Duodenal mucosa (tissue), 2 donors: ENCODE data around the gene RRAGC.
"Not testable (repeated sequence)": the region's sequence is repeated elsewhere in the genome, so short reads cannot be mapped to it uniquely, and the experiment has no call there.

ENCODE experiments used
- H3K27ac ChIP-seq: one replicate; pipeline ENCODE4 v1.7.0; 2013; ENCODE audit warnings: low read depth, low read length
- H3K27me3 ChIP-seq, 2 donors: one replicate each; pipeline ENCODE4 v1.7.0; 2013; ENCODE audit warnings: low read length in 2 of 2, control low read depth in 1 of 2; ENCODE audit not compliant: insufficient read depth in 2 of 2, control insufficient read depth in 1 of 2
- H3K36me3 ChIP-seq, 2 donors: one replicate each; pipeline ENCODE4 v1.7.0; 2013; ENCODE audit warnings: low read length in 2 of 2, control low read depth in 1 of 2; ENCODE audit not compliant: insufficient read depth in 2 of 2, control insufficient read depth in 1 of 2
- H3K4me1 ChIP-seq, 2 donors: one replicate each; pipeline ENCODE4 v1.7.0; 2013; ENCODE audit warnings: low read length in 2 of 2, control low read depth in 1 of 2; ENCODE audit not compliant: insufficient read depth in 2 of 2, control insufficient read depth in 1 of 2
- H3K4me3 ChIP-seq, 2 donors: one replicate each; pipeline ENCODE4 v1.7.0; 2013; ENCODE audit warnings: low read length in 2 of 2, low read depth in 1 of 2
- H3K9ac ChIP-seq, 2 donors: one replicate each; pipeline ENCODE4 v1.7.0; 2013; ENCODE audit warnings: low read length in 2 of 2, low read depth in 1 of 2
- H3K9me3 ChIP-seq, 2 donors: one replicate each; pipeline ENCODE4 v1.7.0; 2013; ENCODE audit warnings: low read length in 2 of 2, control low read depth in 1 of 2; ENCODE audit not compliant: control insufficient read depth in 1 of 2

RRAGC gene

GRCh38 chr1:38819040-38819439, 40.5 kb downstream of the RRAGC start:
- H3K36me3 ChIP-seq = no peaks in the 10 kb centered on the region
- H3K27me3 ChIP-seq = peaks cover 42 to 52% of the 10 kb centered on the region in 2 donors
- H3K4me3 ChIP-seq = no peak overlapping the region
- H3K9ac ChIP-seq = no peak overlapping the region
- no peak overlapping the region for H3K27ac ChIP-seq
- H3K9me3 ChIP-seq = no peaks in the 10 kb centered on the region
- peaks cover 5 to 8% of the 10 kb centered on the region in 2 donors for H3K4me1 ChIP-seq

- Histone ChIP-seq H3K36me3 (no peaks in the 10 kb centered on the region), H3K9me3 (no peaks in the 10 kb centered on the region), H3K27ac (no peak overlapping the region), H3K4me1 (peaks cover 5 to 8% of the 10 kb centered on the region in 2 donors), H3K9ac (no peak overlapping the region), H3K27me3 (peaks cover 47 to 54% of the 10 kb centered on the region in 2 donors), H3K4me3 (peak overlapping the region; percentile 21 to 38)
Measured at GRCh38 chr1:38818175-38818976, 41.2 kb downstream of the RRAGC start.

DNA sequence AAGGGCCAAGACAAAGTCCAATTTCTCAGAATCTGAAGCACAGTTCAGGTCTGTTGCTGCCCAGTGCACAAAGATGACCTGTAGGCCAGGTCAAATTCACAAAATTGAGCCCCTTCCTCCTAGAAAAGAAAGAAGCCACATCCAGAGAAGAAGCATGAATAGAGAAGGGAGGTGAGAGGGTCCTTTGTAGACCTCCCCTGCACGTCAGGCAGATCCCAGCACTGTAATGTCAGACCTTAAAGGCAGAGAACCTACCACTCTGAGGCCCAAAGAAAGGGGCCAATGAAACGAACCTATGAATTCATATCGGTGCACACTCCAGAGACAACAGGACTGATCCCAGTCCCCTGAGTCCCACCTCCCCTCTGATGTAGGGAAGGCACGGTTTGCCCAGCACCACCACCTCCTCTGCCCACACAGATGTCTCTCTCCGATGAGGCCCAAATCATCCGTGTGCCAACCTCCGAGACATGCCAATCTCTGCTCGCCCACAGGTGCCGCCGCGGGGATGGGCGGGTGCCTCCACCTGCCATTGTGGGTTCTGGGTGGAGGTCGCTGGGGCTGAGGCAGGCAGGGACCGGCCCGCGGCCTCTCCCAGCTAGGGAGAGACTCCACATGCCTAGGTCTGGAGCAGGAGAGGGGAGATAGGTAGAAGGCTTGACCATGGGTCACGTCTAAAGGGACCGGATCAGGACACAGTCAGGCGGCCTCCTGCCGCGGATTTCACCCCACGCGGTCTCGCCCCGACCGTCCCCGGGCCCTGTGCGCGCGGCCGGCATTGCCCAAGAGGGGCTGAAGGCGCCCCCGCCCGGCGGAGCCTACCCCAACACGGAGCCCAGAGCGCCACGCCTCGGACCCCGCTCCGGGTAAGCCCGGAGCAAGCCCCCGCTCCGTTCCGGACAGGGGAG, 42.1 kb downstream of the RRAGC start:
- Histone ChIP-seq H3K4me3 (no peak overlapping the region), H3K4me1 (peaks cover 5 to 8% of the 10 kb centered on the region in 2 donors), H3K27me3 (peaks cover 47 to 54% of the 10 kb centered on the region in 2 donors), H3K9me3 (no peaks in the 10 kb centered on the region), H3K9ac (no peak overlapping the region), H3K36me3 (no peaks in the 10 kb centered on the region), H3K27ac (no peak overlapping the region)

- Histone ChIP-seq H3K9ac (no peak overlapping the region), H3K9me3 (no peaks in the 10 kb centered on the region), H3K27ac (no peak overlapping the region), H3K36me3 (no peaks in the 10 kb centered on the region), H3K4me1 (peaks cover 5 to 8% of the 10 kb centered on the region in 2 donors), H3K27me3 (peaks cover 47 to 49% of the 10 kb centered on the region in 2 donors), H3K4me3 (no peak overlapping the region)
Measured at GRCh38 chr1:38815903-38816627, 43.5 kb downstream of the RRAGC start.

DNA sequence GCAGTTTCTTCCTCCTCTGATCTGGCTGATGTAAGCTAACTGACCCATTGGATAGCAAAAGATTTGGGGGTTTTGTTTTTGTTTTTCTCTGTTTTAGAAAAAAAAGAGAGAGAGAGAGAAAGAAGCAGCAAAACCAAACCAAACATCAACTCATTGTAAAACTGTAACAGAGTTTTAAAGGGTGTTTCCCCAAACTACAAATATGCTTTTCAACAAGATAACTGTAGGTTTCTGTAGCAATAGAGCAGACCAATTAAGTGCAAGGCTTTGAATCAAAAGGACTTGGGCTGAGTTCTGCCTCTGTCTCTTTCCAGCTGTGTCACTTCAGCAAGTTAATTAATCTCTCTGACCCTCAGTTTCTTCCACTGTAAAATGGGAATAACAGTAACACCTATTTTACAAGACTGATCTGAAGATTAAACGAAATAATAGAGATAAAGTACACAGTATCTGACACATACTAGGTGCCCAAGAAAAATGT, 44.5 kb downstream of the RRAGC start:
- Histone ChIP-seq H3K27me3 (peaks cover 46 to 47% of the 10 kb centered on the region in 2 donors), H3K9me3 (no peaks in the 10 kb centered on the region), H3K4me3 (no peak overlapping the region), H3K4me1 (peaks cover 5 to 8% of the 10 kb centered on the region in 2 donors), H3K27ac (no peak overlapping the region), H3K9ac (no peak overlapping the region), H3K36me3 (no peaks in the 10 kb centered on the region)

DNA sequence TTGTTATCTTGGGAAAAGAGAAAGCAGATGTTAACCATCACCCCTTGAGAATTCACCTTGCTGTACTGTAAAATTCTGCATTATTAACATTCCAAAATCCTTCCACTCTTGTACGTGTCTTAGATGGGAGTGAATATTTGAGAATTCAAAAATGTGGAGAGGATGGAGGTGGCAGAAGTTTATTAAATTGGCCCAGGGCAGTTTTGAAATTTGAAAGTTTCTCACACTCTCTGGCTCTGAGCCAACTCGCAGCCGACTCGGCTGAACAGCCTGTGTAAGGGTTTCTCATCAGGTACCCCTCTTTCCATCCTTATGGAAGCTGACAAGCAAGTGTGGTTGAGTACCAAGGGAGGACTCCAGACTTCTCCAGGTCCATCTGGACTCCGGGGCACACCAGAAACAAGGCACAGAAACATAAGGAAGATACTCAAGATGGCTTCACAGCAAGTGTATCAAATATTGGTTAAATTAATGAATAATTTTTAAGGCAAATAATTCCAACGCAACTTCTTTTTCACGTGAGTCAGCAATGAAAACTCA, 45.1 kb downstream of the RRAGC start:
- peaks cover 44% of the 10 kb centered on the region in 2 donors for H3K27me3 ChIP-seq
- H3K4me3 ChIP-seq = no peak overlapping the region

DNA sequence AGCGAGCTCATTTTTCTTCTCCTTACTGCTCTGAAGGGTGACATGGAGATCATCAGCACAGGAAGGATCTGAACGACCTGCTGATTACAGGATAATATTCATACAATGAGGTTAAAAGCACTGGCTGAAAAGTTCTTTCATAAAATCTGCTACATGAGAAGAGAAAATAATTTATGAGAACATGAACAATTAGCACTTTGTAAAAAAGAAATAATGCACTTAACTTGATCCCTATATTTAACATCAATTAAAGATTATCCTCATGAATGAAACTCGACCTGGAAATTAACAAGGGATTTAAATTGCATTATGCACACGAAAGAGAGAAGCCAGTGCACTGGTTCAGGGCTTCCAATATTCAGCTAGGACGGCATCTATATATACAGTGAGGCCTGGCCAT, 46.6 kb downstream of the RRAGC start:
- Histone ChIP-seq H3K27me3 (peaks cover 34 to 44% of the 10 kb centered on the region in 2 donors), H3K27ac (no peak overlapping the region), H3K9me3 (no peaks in the 10 kb centered on the region), H3K4me3 (no peak overlapping the region), H3K9ac (no peak overlapping the region), H3K36me3 (no peaks in the 10 kb centered on the region), H3K4me1 (peaks cover 0 to 3% of the 10 kb centered on the region in 2 donors)

More for the DNA sequence above, 45.1 kb downstream of the RRAGC start:
- Histone ChIP-seq H3K9me3 (no peaks in the 10 kb centered on the region), H3K4me1 (peaks cover 5 to 8% of the 10 kb centered on the region in 2 donors), H3K27ac (no peak overlapping the region), H3K9ac (no peak overlapping the region), H3K36me3 (no peaks in the 10 kb centered on the region)

GRCh38 chr1:38811466-38811865, 48.1 kb downstream of the RRAGC start:
- not testable (repeated sequence) for H3K4me1 ChIP-seq, H3K9ac ChIP-seq, H3K9me3 ChIP-seq, H3K36me3 ChIP-seq, H3K27ac ChIP-seq, H3K4me3 ChIP-seq
- peaks cover 21 to 41% of the 10 kb centered on the region in 2 donors for H3K27me3 ChIP-seq

DNA sequence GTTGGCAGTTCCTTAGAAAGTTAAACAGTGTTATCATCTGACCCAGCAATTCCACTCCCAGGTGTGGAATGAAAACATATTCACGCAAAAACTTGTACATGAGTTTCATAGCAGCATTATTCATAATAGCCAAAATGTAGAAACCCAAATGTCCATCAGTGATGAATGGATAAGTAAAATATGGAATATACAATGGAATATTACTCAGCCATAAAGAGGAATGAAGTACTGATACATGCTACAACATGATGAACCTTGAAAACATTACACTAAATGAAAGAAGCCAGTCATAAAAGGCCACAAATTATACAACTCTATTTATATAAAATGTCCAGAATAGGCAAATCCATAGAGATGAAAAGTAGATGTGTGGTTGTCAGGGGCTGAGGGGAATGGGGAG, 53.5 kb downstream of the RRAGC start:
- Histone ChIP-seq H3K27ac (no peak overlapping the region), H3K4me3 (no peak overlapping the region), H3K27me3 (peaks cover 36 to 48% of the 10 kb centered on the region in 2 donors), H3K9ac (no peak overlapping the region), H3K36me3 (no peaks in the 10 kb centered on the region), H3K4me1 (no peaks in the 10 kb centered on the region), H3K9me3 (no peaks in the 10 kb centered on the region)
